Measurements from ENCODE around the gene NPB.
"Not testable (repeated sequence)": the region's sequence is repeated elsewhere in the genome, so short reads cannot be mapped to it uniquely, and the experiment has no call there.

Gene NPB

GRCh38 chr17:81911969-81912368, 9.9 kb downstream of the NPB start:
- no peak for DNase-seq (ENCODE audit: low read depth)

- DNase-seq (ENCODE audit: low read depth): no peak
Observed at GRCh38 chr17:81912441-81913309, 10.6 kb downstream of the NPB start.

- DNase-seq (ENCODE audit: low read depth): no peak
Observed at GRCh38 chr17:81913394-81914102, 11.5 kb downstream of the NPB start.

GRCh38 chr17:81914103-81914850, 12.2 kb downstream of the NPB start:
- no peak for DNase-seq (ENCODE audit: low read depth)

DNA sequence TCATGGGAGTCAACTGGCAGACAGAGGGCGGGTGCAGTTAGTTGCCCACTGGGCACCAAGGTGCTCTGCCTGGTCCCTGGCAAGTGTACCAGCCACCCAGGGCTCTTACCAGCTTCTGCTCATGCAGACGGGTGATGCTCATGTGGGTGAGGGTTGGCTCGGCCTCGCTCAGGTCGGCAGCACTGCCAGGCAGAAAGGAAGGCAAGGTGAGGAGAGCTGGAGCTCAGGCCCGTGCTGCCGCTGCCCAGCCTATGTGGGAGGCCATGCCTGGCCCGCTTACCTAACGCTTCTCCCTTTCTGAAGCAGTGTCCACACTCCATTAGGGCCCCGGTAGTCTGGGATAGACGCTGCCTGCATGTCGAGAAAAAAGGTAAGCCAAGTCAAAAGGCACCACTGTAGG, 13.3 kb downstream of the NPB start:
- DNase-seq (ENCODE audit: low read depth): no peak

DNA sequence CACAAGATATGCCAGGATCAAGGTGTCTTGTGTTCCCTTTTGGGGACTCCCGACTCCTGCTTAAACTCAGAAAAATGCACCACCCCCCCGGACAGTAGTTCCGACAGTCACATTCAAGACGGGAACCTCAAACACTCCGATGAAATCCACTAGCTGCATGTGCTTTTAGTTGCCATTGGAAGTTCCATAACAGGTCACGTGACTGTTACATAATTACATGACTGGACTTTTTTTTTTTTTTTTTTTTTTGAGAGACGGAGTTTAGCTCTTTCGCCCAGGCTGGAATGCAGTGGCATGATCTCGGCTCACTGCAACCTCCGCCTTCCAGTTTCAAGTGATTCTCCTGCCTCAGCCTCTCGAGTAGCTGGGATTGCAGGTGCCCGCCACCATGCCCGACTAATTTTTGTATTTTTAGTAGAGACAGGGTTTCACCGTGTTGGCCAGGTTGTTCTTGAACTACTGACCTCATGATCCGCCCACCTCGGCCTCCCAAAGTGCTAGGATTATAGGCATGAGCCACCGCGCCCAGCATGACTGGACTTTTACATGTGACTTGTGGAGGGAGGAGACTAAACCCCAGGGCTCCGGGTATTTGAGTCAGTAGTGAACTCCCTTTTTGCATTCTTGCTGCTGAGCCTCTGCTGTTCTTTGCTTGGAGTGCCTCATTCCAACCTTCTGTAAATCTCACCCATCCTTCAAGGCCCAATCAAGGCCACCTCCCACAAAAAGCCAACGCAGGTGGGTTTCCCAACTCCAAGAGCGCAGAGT, 14.4 kb downstream of the NPB start:
- DNase-seq (ENCODE audit: low read depth): peak; percentile 36

DNA sequence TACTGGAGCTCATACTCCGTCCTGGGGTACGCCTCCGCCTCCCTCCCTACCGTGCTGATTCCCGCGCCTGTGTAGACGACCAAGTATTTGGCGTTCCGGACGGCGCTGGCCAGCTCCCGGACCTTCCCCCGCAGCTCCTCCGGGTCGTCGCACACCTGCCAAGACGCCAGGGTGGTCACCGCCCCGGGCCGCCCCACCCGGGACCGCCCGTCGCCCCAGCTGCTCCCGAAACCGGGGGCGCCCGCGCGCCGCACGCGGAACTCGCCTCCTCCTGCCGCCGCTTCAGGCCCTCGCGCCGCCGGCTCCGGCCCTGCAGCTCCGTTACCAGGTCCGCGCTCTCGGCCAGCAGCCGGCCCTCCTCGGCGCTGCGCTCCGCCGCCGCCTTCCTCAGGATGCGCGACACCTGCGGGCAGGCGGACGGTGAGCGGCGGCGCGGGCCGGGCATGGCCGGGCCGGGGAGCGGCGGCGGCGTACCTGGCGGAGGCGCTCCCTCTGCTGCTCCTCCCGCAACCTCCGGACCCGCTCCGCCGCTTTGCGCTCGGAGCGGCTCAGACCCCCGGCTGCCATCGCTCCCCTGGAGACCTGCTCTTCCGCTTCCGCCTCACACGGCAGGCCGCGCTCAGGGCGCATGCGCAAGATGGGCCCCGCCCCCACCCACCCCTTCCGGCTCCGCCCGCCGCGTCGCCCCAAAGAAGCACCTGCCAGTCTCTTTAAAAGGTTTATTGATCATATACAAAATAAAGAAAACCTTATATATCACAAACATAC, 15.7 kb downstream of the NPB start, which contains the start of gene SIRT7:
Gene SIRT7 (minus strand): TSS at position 612 of the 768 bp plus-strand sequence. CDS start 45 bp downstream, at position 567.
- DNase-seq (ENCODE audit: low read depth): peak; percentile 58

DNA sequence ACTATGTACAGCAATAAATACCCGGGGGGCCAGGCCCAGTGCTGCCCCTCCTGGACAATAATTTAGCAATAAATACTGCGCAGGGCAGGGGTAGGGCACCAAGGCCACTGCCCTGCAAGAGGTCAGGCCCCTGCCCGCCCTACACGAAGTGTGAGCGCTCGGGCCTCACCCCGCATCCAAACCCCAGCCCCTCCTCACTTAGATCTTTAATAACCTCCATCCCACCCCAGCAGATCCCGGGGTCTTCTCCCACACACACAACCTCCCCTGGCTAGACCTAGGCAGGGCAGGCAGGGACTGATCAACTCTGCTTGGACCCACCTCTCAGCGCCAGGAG, 16.3 kb downstream of the NPB start:
- not testable (repeated sequence) for DNase-seq (ENCODE audit: low read depth)

DNA sequence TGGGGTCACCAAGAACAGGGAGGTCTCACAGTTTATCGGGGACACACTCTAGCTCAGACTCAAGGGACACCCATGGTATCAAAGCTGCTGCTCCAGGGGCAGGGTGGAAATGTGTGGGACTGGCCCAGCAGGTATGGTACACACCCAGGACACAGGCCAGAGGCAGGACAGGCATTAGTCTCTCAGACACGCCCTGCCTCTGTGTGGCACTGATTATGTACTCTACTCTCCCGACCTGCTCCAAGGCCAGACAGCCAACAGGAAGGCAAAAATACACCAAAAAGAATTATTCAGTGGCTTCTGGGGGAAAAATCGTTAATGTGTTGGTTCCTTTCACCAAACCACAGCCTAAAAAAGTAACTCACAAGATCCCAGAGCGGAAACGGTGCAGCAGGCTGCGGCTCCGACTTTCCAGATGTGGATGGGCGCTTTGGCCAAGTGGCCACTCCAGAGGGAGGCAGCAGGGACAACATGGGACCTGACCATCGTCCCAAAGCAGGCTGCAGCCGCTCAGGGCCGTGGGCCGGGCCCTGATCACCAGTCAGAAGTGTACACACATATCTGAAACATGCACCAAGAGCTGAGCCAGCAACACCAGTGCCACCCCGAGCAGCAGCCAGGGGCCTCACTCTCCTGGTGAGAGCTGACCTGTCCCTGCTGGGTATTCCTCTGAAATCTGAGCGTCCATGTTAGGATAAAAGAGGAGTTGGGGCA, 17.0 kb downstream of the NPB start:
- DNase-seq (ENCODE audit: low read depth): no peak

- DNase-seq (ENCODE audit: low read depth): no peak
Observed at GRCh38 chr17:81920612-81921536, 18.8 kb downstream of the NPB start.

DNA sequence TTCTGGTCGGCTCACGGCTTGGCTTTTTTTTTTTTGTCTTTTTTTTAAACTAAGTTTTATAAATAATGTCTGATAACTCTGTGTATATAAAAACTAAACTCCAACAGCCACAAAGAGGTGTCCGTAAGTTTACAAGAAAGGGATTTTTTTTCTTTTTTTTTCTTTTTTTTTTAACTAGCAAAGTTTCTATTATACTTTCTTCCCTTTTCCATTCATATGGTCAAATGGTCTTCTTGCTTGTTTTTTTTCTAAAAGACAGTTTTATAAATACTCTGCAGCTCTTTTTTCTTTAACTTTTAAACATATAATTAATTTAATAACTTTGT, 19.5 kb downstream of the NPB start:
- no peak for DNase-seq (ENCODE audit: low read depth)

DNA sequence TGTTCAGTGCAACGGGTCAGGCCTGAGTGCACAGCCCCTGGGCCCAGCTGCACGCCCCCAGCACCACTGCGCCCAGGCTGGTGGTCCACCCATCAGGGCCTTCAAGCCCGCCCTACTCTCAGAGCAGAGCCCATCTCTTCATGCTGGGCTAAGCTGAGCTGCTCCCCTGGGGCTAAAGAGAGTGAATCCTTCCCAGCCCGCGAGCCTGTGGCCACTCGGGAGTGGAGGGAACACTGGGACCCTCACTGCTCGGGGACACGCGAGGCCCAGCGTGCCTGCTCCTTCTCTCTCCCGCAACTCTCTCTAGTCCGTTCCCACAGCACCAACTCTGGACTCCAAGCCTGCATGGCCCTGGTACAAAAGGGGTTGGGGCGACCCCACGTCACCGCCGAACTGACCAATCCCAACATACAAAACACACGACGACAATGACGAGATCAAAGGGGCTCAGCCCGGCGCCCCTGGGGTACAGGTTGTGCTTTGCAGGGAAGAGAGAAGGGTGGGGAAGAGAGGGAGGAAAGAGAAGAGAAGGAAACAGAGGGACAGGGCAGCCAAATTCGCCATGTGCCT, 20.0 kb downstream of the NPB start:
- DNase-seq (ENCODE audit: low read depth): no peak

- no peak for DNase-seq (ENCODE audit: low read depth)
Observed at GRCh38 chr17:81922566-81923301, 20.7 kb downstream of the NPB start.

DNA sequence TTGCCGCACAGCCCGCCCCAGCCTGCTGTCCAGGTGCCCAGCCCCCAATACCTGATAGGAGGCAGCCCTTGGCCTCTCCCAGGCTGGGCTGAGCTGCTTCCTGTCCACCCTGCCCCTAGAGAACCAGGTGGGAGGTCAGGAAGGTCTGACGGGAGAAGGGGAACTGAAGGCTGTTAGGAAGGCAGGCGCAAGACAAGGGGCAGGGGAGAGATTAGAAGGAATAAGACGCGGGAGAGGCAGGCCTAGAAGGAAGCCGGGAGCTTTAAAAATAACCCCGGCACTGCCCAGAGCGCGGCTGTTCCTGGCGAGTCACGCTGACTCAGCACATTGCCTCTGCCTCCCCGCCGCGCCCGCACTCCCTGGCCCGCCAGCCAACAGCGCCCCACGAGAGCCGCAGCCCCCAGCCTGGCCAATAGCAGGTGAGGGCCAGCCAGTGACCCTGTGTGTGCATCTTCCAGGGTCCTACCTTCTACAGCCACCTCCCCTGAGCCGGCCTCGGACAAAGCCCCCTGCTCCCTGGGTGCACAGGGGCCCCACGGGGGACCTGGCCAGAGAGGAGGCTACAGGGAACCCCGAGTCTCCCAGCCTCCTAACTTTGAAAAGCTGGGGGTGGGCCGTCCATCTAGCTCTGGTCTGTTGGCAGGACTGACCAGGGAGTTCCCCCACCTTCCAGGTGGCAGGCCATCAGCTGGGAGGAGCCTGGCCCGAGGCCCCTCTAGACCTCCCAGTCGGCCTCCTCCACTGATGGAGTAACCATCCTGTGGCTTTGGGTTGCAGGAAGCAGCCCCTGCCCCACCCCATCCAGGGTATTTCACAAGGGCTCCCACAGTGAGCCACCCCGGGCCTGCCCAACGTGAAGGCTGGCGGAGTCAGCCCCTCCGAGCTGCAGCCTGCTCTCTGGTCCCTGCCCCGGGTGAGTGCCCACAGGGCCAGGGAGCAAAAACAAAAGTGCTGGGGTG, 21.5 kb downstream of the NPB start:
- DNase-seq (ENCODE audit: low read depth): peak; percentile 85

- no peak for DNase-seq (ENCODE audit: low read depth)
Observed at GRCh38 chr17:81924557-81925532, 22.8 kb downstream of the NPB start.

GRCh38 chr17:81925860-81926450, 23.9 kb downstream of the NPB start:
- no peak for DNase-seq (ENCODE audit: low read depth)

All from fibroblast of gingiva (primary cell).